Inferior parietal cortex (tissue), 1 donor: ENCODE data around the gene GRM7.

Experiments
- DNase-seq: peaks from one replicate; pipeline ENCODE4 v3.0.0-alpha.2; 2016; ENCODE audit errors: extremely low spot score

Gene GRM7

GRCh38 chr3:7789324-7789723, 928.4 kb downstream of the GRM7 start:
- no peak for DNase-seq

DNA sequence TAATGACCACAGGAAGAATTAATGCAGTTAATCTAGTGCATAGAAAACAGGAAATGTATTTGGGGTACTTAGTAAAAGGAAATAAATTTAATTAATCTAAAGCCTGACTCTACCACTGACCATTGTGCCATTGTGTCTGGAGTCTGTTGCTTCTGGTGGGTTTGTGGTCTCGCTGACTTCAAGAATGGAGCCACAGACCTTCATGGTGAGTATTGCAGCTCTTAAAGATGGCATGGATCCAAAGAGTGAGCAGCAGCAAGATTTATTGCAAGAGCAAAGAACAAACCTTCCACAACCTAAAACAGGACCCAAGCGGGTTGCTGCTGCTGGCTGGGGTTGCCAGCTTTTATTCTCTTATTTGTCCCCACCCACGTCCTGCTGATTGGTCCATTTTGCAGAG, 929.2 kb downstream of the GRM7 start:
- no peak for DNase-seq
